Spleen (tissue), 11 donors: ENCODE data around the gene ADORA2A. TPM values are rescaled to one million over a fixed set of nuclear protein-coding genes. Genes with fewer than 3 reads are reported as not detected.

Experiments used
- DNase-seq: peaks from one replicate; pipeline ENCODE4 v3.0.0-alpha.2; 2020
- H3K27ac ChIP-seq, 8 donors: fragments of 200-600 bp; sonication (generic) in 7 of 8; 1 replicate in 4 of 8; 2 replicates in 4 of 8; pipeline versions ENCODE4 v1.5.0 to v1.8.0; 2016 to 2021; ENCODE audit warnings: inconsistent platforms in 4 of 8, mild to moderate bottlenecking in 4 of 8, moderate library complexity in 1 of 8
- H3K27me3 ChIP-seq, 7 donors: fragments of 200-600 bp; sonication (generic) in 6 of 7; replicated peaks in 1 of 7; 1 replicate in 4 of 7; 2 replicates in 3 of 7; pipeline versions ENCODE4 v1.5.0 to v1.8.0; 2016 to 2021; ENCODE audit warnings: inconsistent platforms in 3 of 7, mild to moderate bottlenecking in 1 of 7
- H3K36me3 ChIP-seq, 6 donors: fragments of 200-600 bp; sonication (generic) in 5 of 6; 1 replicate in 4 of 6; 2 replicates in 2 of 6; pipeline versions ENCODE4 v1.5.0 to v1.8.0; 2016 to 2021; ENCODE audit warnings: inconsistent platforms in 2 of 6
- H3K4me1 ChIP-seq, 6 donors: fragments of 200-600 bp; sonication (generic) in 5 of 6; 1 replicate in 3 of 6; 2 replicates in 3 of 6; pipeline versions ENCODE4 v1.5.0 to v1.8.0; 2016 to 2021; ENCODE audit warnings: inconsistent platforms in 3 of 6
- H3K4me3 ChIP-seq, 8 donors: fragments of 200-600 bp; sonication (generic) in 7 of 8; 1 replicate in 4 of 8; 2 replicates in 4 of 8; pipeline versions ENCODE4 v1.5.0 to v1.8.0; 2016 to 2021; ENCODE audit warnings: inconsistent platforms in 4 of 8, mild to moderate bottlenecking in 4 of 8, moderate library complexity in 2 of 8
- H3K9me3 ChIP-seq, 8 donors: fragments of 200-600 bp; sonication (generic) in 7 of 8; 1 replicate in 4 of 8; 2 replicates in 4 of 8; pipeline versions ENCODE4 v1.5.0 to v1.8.0; 2016 to 2021; ENCODE audit warnings: inconsistent platforms in 4 of 8
- POLR2A ChIP-seq, 3 donors: fragments of 450-650 bp; IDR thresholded peaks; one replicate each; pipeline ENCODE4 v1.5.1; 2017; ENCODE audit warnings: antibody characterized with exemption in 3 of 3, mild to moderate bottlenecking in 1 of 3
- POLR2AphosphoS5 ChIP-seq, 3 donors: sonication (generic); formaldehyde crosslinking; IDR thresholded peaks; one replicate each; pipeline ENCODE4 v1.5.1; 2017; ENCODE audit warnings: antibody characterized with exemption in 3 of 3
- WGBS, 5 donors: extraction: QIAGEN DNeasy Blood & Tissue Kit in 3 of 5; methylation state at CpG; one replicate each; pipeline versions ENCODE4 v1.1.5 to v1.1.7; 2013 to 2018; 5-methylcytosine and 5-hydroxymethylcytosine counted together
- intact Hi-C: fragments of 100-400 bp; cut with DNase I; formaldehyde crosslinking; loops from one replicate; pipeline ENCODE4 v1.15.0; 2023; ENCODE audit warnings: low total_unique reads
- polyA plus RNA-seq, 3 donors: library from polyadenylated mRNA; stranded (reverse); fragments of 200-250 nt; gene quantifications; one replicate each; pipeline ENCODE4 v1.2.1, GENCODE V29; 2013
- total RNA-seq, 7 donors: library from RNA; depleted of rRNA in 3 of 7; stranded (reverse); fragments of >200 nt in 3 of 7; fragmentation: NEBNext Ultra II Directional in 4 of 7; extraction: Animal tissue kit (Norgen Biotek cat#: 25700) in 4 of 7; gene quantifications; one replicate each; pipeline versions ENCODE4 v1.1.0 to v1.2.1, GENCODE V29; 2016 to 2021
- TF ChIP-seq, protein P1 (sequence below), 11 experiments: fragments of 200-600 bp in 7 of 11; fragments of 450-650 bp in 4 of 11; sonication (generic) in 4 of 11; IDR thresholded peaks in 8 of 11; conservative IDR thresholded peaks in 3 of 11; 1 replicate in 7 of 11; 2 replicates in 4 of 11; pipeline versions ENCODE4 v1.4.0 to v1.8.0; 2016 to 2021; ENCODE audit warnings: antibody characterized with exemption in 11 of 11, inconsistent platforms in 4 of 11, mild to moderate bottlenecking in 1 of 11
- donor health status: healthy with polysubstance abuse.
- donor health status: DM: no; HTN: no; CAD: no; lungs with moderate emphysema.
- donor health status: DM: no; HTN: no; CAD: no.
- donor health status: Bipolar disorder and iron deficiency.
- donor health status: healthy.
- donor health status: DM: no; HTN: no; CAD: no.
- donor health status: DM: yes; HTN: yes; CAD: no.

The ADORA2A gene
- total and polyA plus RNA-seq, 10 donors = 8.3 to 31.1 (median 20.2) TPM

DNA sequence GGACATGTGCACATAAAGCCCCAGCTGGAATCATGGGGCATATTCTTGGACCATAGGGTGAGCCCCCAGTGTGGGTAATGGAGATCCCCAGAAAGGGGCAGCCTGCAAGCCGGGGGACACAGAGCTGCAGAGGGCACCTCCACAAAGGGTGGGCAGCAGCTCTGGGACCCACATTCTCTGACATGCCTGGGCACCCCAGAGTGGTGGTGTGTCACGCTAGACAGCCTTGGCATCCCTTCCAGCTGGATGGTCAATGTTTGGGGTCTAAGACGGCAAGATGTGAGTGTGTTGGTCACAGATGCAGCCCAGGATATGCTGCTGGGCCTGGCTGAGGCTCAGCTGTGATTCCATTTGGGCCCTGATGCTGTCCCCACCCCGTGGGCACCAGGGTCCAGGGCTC, 9.7 kb downstream of the ADORA2A start:
- Histone ChIP-seq H3K4me1 (peaks cover 68 to 99% (median 89%) of the 10 kb centered on the region in 6 donors), H3K27ac (peak overlapping the region; percentile 50 to 96 (median 92))

DNA sequence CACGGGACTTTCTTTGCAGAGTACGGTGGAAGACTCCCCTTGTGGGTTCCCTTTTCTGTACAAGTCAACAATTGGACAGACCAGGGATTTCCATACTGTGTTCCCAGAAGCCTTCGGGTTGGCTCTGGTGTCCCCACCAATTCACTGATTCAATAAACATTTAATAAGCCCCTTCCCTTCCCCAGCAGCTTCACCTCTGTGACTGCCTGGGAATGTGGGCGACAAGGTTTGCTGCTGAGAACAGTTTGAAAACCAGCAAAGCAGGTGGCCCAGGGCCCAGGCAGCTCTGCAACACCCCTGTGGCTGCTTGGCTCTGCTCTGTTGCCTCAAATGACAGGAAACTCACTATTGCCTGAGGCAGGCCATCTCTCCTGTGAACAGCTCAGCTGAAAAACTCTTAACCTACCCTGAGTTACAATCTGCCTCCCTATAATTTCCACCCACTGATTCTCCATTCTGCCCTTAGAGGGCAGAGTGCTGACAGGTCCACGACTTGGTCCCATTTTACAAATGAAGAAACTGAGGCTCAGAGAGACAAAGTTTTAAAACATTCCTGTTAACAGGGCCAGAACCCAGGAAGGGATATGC, 10.4 kb downstream of the ADORA2A start:
- peaks cover 0 to 57% (median 21%) of the 10 kb centered on the region in 6 donors for H3K36me3 ChIP-seq
- H3K4me3 ChIP-seq = peak overlapping the region in 1 of 8 donors; percentile 17
- intact Hi-C loops = no loop called here
- WGBS, 5 donors = 51 to 74% (median 61%) methylated on average over 5 of the region's 5 CpGs
- peaks cover 62 to 99% (median 86%) of the 10 kb centered on the region in 6 donors for H3K4me1 ChIP-seq
- peak; percentile 87 for DNase-seq
- TF ChIP-seq, protein P1, sequence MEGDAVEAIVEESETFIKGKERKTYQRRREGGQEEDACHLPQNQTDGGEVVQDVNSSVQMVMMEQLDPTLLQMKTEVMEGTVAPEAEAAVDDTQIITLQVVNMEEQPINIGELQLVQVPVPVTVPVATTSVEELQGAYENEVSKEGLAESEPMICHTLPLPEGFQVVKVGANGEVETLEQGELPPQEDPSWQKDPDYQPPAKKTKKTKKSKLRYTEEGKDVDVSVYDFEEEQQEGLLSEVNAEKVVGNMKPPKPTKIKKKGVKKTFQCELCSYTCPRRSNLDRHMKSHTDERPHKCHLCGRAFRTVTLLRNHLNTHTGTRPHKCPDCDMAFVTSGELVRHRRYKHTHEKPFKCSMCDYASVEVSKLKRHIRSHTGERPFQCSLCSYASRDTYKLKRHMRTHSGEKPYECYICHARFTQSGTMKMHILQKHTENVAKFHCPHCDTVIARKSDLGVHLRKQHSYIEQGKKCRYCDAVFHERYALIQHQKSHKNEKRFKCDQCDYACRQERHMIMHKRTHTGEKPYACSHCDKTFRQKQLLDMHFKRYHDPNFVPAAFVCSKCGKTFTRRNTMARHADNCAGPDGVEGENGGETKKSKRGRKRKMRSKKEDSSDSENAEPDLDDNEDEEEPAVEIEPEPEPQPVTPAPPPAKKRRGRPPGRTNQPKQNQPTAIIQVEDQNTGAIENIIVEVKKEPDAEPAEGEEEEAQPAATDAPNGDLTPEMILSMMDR (IDR thresholded peaks at IDR 0.05 in 8 of 11, conservative IDR thresholded peaks at IDR 0.05 in 3 of 11) = peak in 6 of 11 experiments; percentile 12 to 34 (median 20)
- TF ChIP-seq POLR2A (IDR thresholded peaks at IDR 0.05) = no peak
- peak in 2 of 3 donors; percentile 58 to 70 for TF ChIP-seq POLR2AphosphoS5 (IDR thresholded peaks at IDR 0.05)
- H3K27ac ChIP-seq = peak overlapping the region; percentile 16 to 96 (median 92)
- no peaks in the 10 kb centered on the region for H3K27me3 ChIP-seq
- H3K9me3 ChIP-seq = no peaks in the 10 kb centered on the region

More for the DNA sequence above, 9.7 kb downstream of the ADORA2A start:
- TF ChIP-seq POLR2A (IDR thresholded peaks at IDR 0.05) = no peak
- TF ChIP-seq, protein P1 (IDR thresholded peaks at IDR 0.05 in 8 of 11, conservative IDR thresholded peaks at IDR 0.05 in 3 of 11) = no peak
- no peak for TF ChIP-seq POLR2AphosphoS5 (IDR thresholded peaks at IDR 0.05)
- DNase-seq = no peak
- H3K4me3 ChIP-seq = no peak overlapping the region
- whole genome bisulfite sequencing, 5 donors = 75 to 100% (median 84%) methylated on average over 1 to 4 of the region's 4 CpGs
- intact Hi-C loops = no loop called here
- H3K9me3 ChIP-seq = no peaks in the 10 kb centered on the region
- no peaks in the 10 kb centered on the region for H3K27me3 ChIP-seq
- H3K36me3 ChIP-seq = peaks cover 0 to 49% (median 16%) of the 10 kb centered on the region in 6 donors

DNA sequence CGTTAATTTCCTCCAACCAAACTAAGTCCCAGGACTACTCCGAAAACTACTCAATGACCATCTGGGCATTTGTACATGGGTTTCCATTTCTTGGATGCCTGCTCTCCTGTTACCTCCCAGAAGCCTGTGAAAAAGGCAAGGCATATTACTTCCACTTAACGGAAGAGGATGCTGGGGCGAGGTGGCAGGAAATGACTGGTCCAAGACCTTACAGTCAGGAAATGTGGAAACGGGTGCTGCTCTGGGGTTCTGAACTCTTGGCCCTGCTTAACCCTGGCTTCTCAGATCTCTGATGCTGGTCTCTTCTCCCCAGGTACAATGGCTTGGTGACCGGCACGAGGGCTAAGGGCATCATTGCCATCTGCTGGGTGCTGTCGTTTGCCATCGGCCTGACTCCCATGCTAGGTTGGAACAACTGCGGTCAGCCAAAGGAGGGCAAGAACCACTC, 12.9 kb downstream of the ADORA2A start:
- Histone ChIP-seq H3K4me3 (peak overlapping the region in 1 of 8 donors; percentile 44), H3K4me1 (peaks cover 37 to 99% (median 73%) of the 10 kb centered on the region in 6 donors), H3K27me3 (no peaks in the 10 kb centered on the region), H3K9me3 (no peaks in the 10 kb centered on the region), H3K36me3 (peaks cover 0 to 72% (median 21%) of the 10 kb centered on the region in 6 donors), H3K27ac (peak overlapping the region in 7 of 8 donors; percentile 54 to 92 (median 81))
- TF ChIP-seq, protein P1 (IDR thresholded peaks at IDR 0.05 in 8 of 11, conservative IDR thresholded peaks at IDR 0.05 in 3 of 11) = no peak
- TF ChIP-seq POLR2AphosphoS5 (IDR thresholded peaks at IDR 0.05) (peak in 2 of 3 donors; percentile 18 to 80), POLR2A (IDR thresholded peaks at IDR 0.05) (no peak)
- intact Hi-C loops = no loop called here
- peak; percentile 83 for DNase-seq
- WGBS, 5 donors = 56 to 78% (median 64%) methylated on average over 7 to 10 of the region's 10 CpGs

DNA sequence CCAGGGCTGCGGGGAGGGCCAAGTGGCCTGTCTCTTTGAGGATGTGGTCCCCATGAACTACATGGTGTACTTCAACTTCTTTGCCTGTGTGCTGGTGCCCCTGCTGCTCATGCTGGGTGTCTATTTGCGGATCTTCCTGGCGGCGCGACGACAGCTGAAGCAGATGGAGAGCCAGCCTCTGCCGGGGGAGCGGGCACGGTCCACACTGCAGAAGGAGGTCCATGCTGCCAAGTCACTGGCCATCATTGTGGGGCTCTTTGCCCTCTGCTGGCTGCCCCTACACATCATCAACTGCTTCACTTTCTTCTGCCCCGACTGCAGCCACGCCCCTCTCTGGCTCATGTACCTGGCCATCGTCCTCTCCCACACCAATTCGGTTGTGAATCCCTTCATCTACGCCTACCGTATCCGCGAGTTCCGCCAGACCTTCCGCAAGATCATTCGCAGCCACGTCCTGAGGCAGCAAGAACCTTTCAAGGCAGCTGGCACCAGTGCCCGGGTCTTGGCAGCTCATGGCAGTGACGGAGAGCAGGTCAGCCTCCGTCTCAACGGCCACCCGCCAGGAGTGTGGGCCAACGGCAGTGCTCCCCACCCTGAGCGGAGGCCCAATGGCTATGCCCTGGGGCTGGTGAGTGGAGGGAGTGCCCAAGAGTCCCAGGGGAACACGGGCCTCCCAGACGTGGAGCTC, 13.5 kb downstream of the ADORA2A start:
- H3K4me3 ChIP-seq = peak overlapping the region in 1 of 8 donors; percentile 44
- H3K4me1 ChIP-seq = peaks cover 31 to 99% (median 72%) of the 10 kb centered on the region in 6 donors
- intact Hi-C loops = no loop called here
- H3K9me3 ChIP-seq = no peaks in the 10 kb centered on the region
- peaks cover 0 to 72% (median 21%) of the 10 kb centered on the region in 6 donors for H3K36me3 ChIP-seq
- WGBS, 5 donors = 90 to 96% (median 90%) methylated on average over 23 to 30 of the region's 30 CpGs
- no peaks in the 10 kb centered on the region for H3K27me3 ChIP-seq
- peak overlapping the region in 7 of 8 donors; percentile 54 to 92 (median 81) for H3K27ac ChIP-seq
- TF ChIP-seq POLR2A (IDR thresholded peaks at IDR 0.05) (no peak), POLR2AphosphoS5 (IDR thresholded peaks at IDR 0.05) (no peak)
- TF ChIP-seq, protein P1 (IDR thresholded peaks at IDR 0.05 in 8 of 11, conservative IDR thresholded peaks at IDR 0.05 in 3 of 11) = no peak
- DNase-seq = peak; percentile 79
